Ovary (tissue), 3 donors: ENCODE results near the gene PROSER3.
"Not testable (repeated sequence)": the region's sequence is repeated elsewhere in the genome, so short reads cannot be mapped to it uniquely, and the experiment has no call there.

Experiments used
- EP300 ChIP-seq: sonication (generic); formaldehyde crosslinking; IDR thresholded peaks from one replicate; pipeline ENCODE4 v1.6.1; 2017; ENCODE audit warnings: antibody characterized with exemption
- POLR2A ChIP-seq: fragments of 450-650 bp; IDR thresholded peaks from one replicate; pipeline ENCODE4 v1.6.1; 2017; ENCODE audit warnings: antibody characterized with exemption, mild to moderate bottlenecking, moderate library complexity
- TF ChIP-seq, protein P1 (sequence below), 3 donors: fragments of 450-650 bp in 2 of 3; fragments of 200-600 bp in 1 of 3; IDR thresholded peaks; one replicate each; pipeline versions ENCODE4 v1.5.1 to v1.8.0; 2016 to 2022; ENCODE audit warnings: antibody characterized with exemption in 3 of 3, mild to moderate bottlenecking in 1 of 3
- donor health status: DM: no; HTN: no; CAD: no.

DNA sequence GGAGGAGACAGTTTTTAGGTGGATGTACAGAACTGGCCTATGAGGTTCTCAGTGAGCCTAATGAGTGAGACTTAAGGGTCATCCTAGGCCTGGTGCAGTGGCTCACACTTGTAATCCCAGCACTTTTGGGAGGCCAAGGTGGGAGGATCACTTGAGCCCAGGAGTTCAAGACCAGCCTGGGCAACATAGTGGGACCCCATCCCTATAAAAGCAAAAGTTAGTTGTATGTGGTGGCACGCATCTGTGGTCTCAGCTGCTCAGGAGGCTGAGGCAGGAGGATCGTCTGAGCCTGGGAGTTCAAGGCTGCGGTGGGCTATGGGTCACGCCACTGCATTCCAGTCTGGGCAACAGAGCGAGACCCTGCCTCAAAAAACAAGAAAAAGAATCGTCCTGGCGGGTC is 33.8 kb upstream of the PROSER3 start:
- TF ChIP-seq, protein P1, sequence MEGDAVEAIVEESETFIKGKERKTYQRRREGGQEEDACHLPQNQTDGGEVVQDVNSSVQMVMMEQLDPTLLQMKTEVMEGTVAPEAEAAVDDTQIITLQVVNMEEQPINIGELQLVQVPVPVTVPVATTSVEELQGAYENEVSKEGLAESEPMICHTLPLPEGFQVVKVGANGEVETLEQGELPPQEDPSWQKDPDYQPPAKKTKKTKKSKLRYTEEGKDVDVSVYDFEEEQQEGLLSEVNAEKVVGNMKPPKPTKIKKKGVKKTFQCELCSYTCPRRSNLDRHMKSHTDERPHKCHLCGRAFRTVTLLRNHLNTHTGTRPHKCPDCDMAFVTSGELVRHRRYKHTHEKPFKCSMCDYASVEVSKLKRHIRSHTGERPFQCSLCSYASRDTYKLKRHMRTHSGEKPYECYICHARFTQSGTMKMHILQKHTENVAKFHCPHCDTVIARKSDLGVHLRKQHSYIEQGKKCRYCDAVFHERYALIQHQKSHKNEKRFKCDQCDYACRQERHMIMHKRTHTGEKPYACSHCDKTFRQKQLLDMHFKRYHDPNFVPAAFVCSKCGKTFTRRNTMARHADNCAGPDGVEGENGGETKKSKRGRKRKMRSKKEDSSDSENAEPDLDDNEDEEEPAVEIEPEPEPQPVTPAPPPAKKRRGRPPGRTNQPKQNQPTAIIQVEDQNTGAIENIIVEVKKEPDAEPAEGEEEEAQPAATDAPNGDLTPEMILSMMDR (IDR thresholded peaks at IDR 0.05) = not testable (repeated sequence)
- TF ChIP-seq POLR2A, EP300: not testable (repeated sequence)
